KMS-11 (cell line): ENCODE results near the gene KLHL1.
A peak's percentile ranks its signal among the peaks of the same experiment; 100 is the strongest.

ENCODE experiments used
- H2AFZ ChIP-seq: fragments of 200-600 bp; sonication (generic); 2 replicates; pipeline ENCODE4 v1.6.1; 2016; ENCODE audit warnings: antibody characterized with exemption, mixed run types, low read depth
- H3K27ac ChIP-seq: fragments of 200-600 bp; sonication (generic); 2 replicates; pipeline ENCODE4 v1.6.1; 2016; ENCODE audit warnings: mild to moderate bottlenecking, mixed run types
- H3K27me3 ChIP-seq: fragments of 200-600 bp; sonication (generic); 2 replicates; pipeline ENCODE4 v1.6.1; 2017; ENCODE audit warnings: mild to moderate bottlenecking, low read depth, mixed run types, moderate library complexity; ENCODE audit not compliant: insufficient read depth
- H3K36me3 ChIP-seq: fragments of 200-600 bp; sonication (generic); 2 replicates; pipeline ENCODE4 v1.6.1; 2017; ENCODE audit warnings: mild to moderate bottlenecking, mixed run types; ENCODE audit not compliant: insufficient read depth
- H3K4me1 ChIP-seq: fragments of 200-600 bp; sonication (generic); 2 replicates; pipeline ENCODE4 v1.6.1; 2016; ENCODE audit warnings: mild to moderate bottlenecking, low read depth, mixed run types; ENCODE audit not compliant: poor library complexity, severe bottlenecking
- H3K4me2 ChIP-seq: fragments of 200-600 bp; sonication (generic); 2 replicates; pipeline ENCODE4 v1.7.0; 2016; ENCODE audit warnings: mild to moderate bottlenecking, mixed run types
- H3K4me3 ChIP-seq: fragments of 200-600 bp; sonication (generic); IDR thresholded peaks from 2 replicates; pipeline ENCODE4 v1.6.1; 2017; ENCODE audit warnings: low read depth, low read length, mixed read lengths; ENCODE audit not compliant: insufficient read depth
- H3K79me2 ChIP-seq: fragments of 200-600 bp; sonication (generic); 2 replicates; pipeline ENCODE4 v1.6.1; 2016; ENCODE audit warnings: low read depth, mixed run types; ENCODE audit not compliant: insufficient read depth
- H3K9ac ChIP-seq: fragments of 200-600 bp; sonication (generic); 2 replicates; pipeline ENCODE4 v1.6.1; 2016; ENCODE audit warnings: mild to moderate bottlenecking, mixed run types
- H4K20me1 ChIP-seq: fragments of 200-600 bp; sonication (generic); 2 replicates; pipeline ENCODE4 v1.6.1; 2016; ENCODE audit warnings: mild to moderate bottlenecking, mixed run types; ENCODE audit not compliant: insufficient read depth
- CTCF ChIP-seq: fragments of 200-600 bp; sonication (generic); conservative IDR thresholded peaks from 2 replicates; pipeline ENCODE4 v1.6.1; 2017; ENCODE audit warnings: low read depth, mild to moderate bottlenecking, antibody characterized with exemption, low read length, moderate library complexity, mixed read lengths

Gene KLHL1

DNA sequence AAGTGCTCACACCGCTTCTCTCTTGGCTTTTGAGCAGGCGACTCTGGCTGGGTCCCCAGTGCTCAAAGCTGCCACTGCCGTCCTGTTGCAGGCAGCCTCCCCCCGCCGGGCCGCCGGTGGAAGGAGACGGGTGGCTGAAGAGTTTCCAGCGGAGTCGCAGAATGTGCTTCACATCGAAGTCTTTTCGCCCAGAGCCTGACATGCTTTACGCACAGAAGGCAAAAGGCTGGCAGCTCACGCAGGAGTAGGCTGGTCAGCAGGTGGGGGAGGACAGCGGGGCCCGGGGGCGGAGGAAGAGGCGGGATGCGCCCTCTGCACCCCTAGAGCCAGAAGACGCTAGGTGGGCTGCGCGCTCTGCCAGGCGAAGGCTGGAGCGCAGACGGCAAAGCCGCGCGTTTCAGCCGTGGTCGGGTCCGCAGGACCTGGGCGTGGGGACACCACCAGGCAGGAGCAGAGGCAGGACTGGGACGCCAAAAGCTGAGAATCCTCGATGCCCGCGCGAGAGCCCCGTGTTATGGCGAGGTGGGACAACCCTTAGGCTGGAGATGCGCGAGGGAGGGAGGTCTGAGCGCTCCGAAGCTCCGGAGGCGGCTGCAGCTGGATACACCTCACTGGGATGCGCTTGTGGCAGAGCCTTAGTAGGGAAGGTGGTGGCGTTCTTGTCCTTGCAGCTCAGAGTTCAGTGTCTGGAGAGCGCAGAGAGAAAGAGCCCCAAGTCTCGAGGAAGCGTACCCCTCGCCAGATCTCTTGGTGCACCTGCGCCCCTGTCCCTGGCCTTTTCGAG lies 562 bp downstream of the KLHL1 start, which contains the start of gene ATXN8OS:
Gene ATXN8OS, plus strand, starts transcription at position 329 of the 784 bp plus-strand sequence.
- H3K4me1 ChIP-seq = no peaks in the 10 kb centered on the region
- H3K27ac ChIP-seq = no peak within 1 kb of the TSS
- H3K36me3 ChIP-seq = no peaks in the 10 kb centered on the region
- TF ChIP-seq CTCF = no peak
- H3K4me3 ChIP-seq = no peak within 1 kb of the TSS
- no peaks in the 10 kb centered on the region for H4K20me1 ChIP-seq
- no peak within 1 kb of the TSS for H3K4me2 ChIP-seq
- H3K9ac ChIP-seq = no peak within 1 kb of the TSS
- no peaks in the 10 kb centered on the region for H3K27me3 ChIP-seq
- H3K79me2 ChIP-seq = no peaks in the 10 kb centered on the region
- H2AFZ ChIP-seq = no peak within 1 kb of the TSS

- Histone ChIP-seq H3K4me2 (no peak overlapping the region), H3K27ac (no peak overlapping the region), H3K9ac (no peak overlapping the region), H3K36me3 (no peaks in the 10 kb centered on the region), H3K4me3 (no peak overlapping the region), H2AFZ (no peak overlapping the region), H4K20me1 (no peaks in the 10 kb centered on the region), H3K4me1 (no peaks in the 10 kb centered on the region), H3K27me3 (no peaks in the 10 kb centered on the region), H3K79me2 (no peaks in the 10 kb centered on the region)
- no peak for TF ChIP-seq CTCF
Measured at GRCh38 chr13:70107125-70107497, 1.1 kb downstream of the KLHL1 start.

- no peaks in the 10 kb centered on the region for H4K20me1 ChIP-seq
- no peaks in the 10 kb centered on the region for H3K36me3 ChIP-seq
- H2AFZ ChIP-seq = no peak overlapping the region
- H3K79me2 ChIP-seq = no peaks in the 10 kb centered on the region
- H3K27me3 ChIP-seq = no peaks in the 10 kb centered on the region
- no peak overlapping the region for H3K9ac ChIP-seq
- no peak overlapping the region for H3K4me2 ChIP-seq
- H3K27ac ChIP-seq = no peak overlapping the region
- no peaks in the 10 kb centered on the region for H3K4me1 ChIP-seq
- TF ChIP-seq CTCF = no peak
- H3K4me3 ChIP-seq = no peak overlapping the region
Measured at GRCh38 chr13:70104481-70104880, 3.8 kb downstream of the KLHL1 start.

- Histone ChIP-seq H3K79me2 (no peaks in the 10 kb centered on the region), H3K4me1 (no peaks in the 10 kb centered on the region), H3K4me2 (no peak overlapping the region), H3K4me3 (no peak overlapping the region), H4K20me1 (no peaks in the 10 kb centered on the region), H3K9ac (no peak overlapping the region), H3K36me3 (no peaks in the 10 kb centered on the region), H3K27me3 (no peaks in the 10 kb centered on the region), H3K27ac (no peak overlapping the region), H2AFZ (no peak overlapping the region)
- TF ChIP-seq CTCF = peak; percentile 35; the same call in 1 of the 2 replicates
Measured at GRCh38 chr13:70098669-70099068, 9.6 kb downstream of the KLHL1 start.
